ENCODE results near the gene USH1G. TPM values are rescaled to one million over a fixed set of nuclear protein-coding genes. Genes with fewer than 3 reads are reported as not detected.

USH1G gene
- total RNA-seq, 1 donor from 2014 or later, result under 0.01 TPM

DNA sequence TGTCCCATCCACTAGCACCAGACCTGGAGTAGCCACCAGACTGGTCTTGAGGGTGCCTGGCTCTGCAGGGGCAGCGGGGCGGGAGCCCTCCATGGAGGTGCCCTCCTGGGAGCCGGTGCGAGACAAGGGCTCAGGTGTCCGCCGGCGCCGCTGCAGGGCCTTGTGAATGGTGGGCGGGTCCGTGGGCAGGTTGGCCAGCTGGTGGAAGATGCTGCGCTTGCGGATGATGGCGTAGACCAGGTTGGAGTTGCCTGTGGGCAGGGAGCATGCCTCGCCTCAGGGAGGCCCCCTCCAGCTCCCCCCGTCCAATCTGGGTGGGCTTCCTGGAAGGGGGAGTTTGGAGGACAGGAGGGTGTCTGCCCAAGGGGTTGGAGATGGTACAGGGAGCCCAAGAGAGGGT, 31.1 kb upstream of the USH1G start:
- Histone ChIP-seq H3K9ac (ENCODE audit: low read depth in 1 of 3, low read length in 3 of 3) (no peak overlapping the region), H3K4me3 (ENCODE audit: low read length in 3 of 3) (no peak overlapping the region), H3K27me3 (ENCODE audit: control insufficient read depth in 3 of 3, insufficient read depth in 3 of 3, low read length in 3 of 3) (peaks cover 16 to 22% (median 16%) of the 10 kb centered on the region in 3 donors), H3K27ac (ENCODE audit: low read depth, low read length) (no peak overlapping the region), H3K4me1 (ENCODE audit: control insufficient read depth in 3 of 3, insufficient read depth in 3 of 3, low read length in 3 of 3) (no peaks in the 10 kb centered on the region), H3K9me3 (ENCODE audit: control insufficient read depth in 3 of 3, low read length in 3 of 3) (no peaks in the 10 kb centered on the region), H3K36me3 (ENCODE audit: control insufficient read depth in 3 of 3, insufficient read depth in 3 of 3, low read length in 3 of 3) (no peaks in the 10 kb centered on the region)

DNA sequence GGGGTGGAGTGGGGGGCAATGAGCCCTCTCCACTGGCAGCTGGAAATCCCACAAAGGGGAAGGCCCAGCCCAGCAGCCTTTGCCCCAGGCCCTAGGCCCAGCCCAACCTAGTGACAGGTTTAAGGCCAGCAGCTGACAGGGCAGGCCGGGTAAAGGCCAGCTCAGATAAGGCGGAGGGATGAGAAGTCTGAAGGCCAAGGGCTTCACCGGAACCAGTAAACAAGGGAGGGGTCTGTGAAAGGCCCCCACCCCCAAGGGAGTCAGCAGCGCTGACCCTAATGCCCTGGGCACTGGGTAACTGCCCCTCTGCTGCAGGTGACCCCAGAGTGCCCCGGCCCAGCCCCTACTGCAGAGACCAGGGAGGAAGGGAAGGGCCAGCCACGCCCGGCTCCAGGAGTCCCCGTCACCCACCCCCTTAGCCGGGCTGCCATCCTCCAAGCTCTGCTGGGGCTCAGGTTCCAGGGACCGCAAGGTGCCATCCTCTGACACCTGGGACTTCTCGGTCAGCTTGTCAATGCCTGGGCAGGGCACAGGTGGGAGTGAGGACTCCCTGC, 30.2 kb upstream of the USH1G start:
- Histone ChIP-seq H3K9me3 (ENCODE audit: control insufficient read depth in 3 of 3, low read length in 3 of 3) (no peaks in the 10 kb centered on the region), H3K27ac (ENCODE audit: low read depth, low read length) (no peak overlapping the region), H3K4me3 (ENCODE audit: low read length in 3 of 3) (no peak overlapping the region), H3K9ac (ENCODE audit: low read depth in 1 of 3, low read length in 3 of 3) (no peak overlapping the region), H3K27me3 (ENCODE audit: control insufficient read depth in 3 of 3, insufficient read depth in 3 of 3, low read length in 3 of 3) (peaks cover 16 to 22% (median 16%) of the 10 kb centered on the region in 3 donors), H3K36me3 (ENCODE audit: control insufficient read depth in 3 of 3, insufficient read depth in 3 of 3, low read length in 3 of 3) (no peaks in the 10 kb centered on the region), H3K4me1 (ENCODE audit: control insufficient read depth in 3 of 3, insufficient read depth in 3 of 3, low read length in 3 of 3) (no peaks in the 10 kb centered on the region)

DNA sequence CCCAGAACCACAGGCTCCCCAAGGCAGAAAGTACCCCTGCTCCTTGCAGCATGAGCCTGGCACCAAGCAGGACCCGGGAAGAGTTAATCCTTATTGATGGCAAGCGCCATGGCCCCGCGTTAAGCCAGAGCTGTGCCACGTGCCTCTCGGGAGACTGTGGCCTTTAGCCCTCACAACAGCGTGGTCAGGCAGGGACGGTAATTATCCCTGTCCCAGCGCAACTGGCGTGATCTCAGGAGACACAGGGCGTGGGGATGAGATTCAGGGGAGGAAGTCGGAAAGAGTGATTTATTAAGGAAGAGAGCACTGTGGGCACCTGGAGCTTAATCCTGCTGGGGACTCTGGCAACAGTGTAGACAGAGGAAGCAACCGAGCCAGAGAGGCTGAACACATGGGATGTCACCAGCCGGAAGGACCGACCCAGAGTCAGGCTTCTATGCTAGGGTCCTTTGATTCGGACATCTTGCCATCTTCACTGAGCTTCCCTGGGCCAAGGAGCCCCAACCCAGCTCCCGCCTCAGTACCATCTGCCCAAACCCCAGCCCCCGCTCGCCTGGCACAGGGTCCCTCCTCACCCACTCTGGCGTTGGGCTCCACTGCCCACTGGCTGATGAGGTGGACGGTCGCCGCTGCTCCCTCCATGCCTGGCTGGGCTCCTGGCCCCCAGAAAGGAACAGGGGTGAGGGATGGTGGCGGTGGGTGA, 29.5 kb upstream of the USH1G start:
- H3K27ac ChIP-seq (ENCODE audit: low read depth, low read length), result no peak overlapping the region
- no peaks in the 10 kb centered on the region for H3K36me3 ChIP-seq (ENCODE audit: control insufficient read depth in 3 of 3, insufficient read depth in 3 of 3, low read length in 3 of 3)
- H3K9me3 ChIP-seq (ENCODE audit: control insufficient read depth in 3 of 3, low read length in 3 of 3), result no peaks in the 10 kb centered on the region
- H3K9ac ChIP-seq (ENCODE audit: low read depth in 1 of 3, low read length in 3 of 3), result no peak overlapping the region
- H3K4me1 ChIP-seq (ENCODE audit: control insufficient read depth in 3 of 3, insufficient read depth in 3 of 3, low read length in 3 of 3), result no peaks in the 10 kb centered on the region
- no peak overlapping the region for H3K4me3 ChIP-seq (ENCODE audit: low read length in 3 of 3)
- H3K27me3 ChIP-seq (ENCODE audit: control insufficient read depth in 3 of 3, insufficient read depth in 3 of 3, low read length in 3 of 3), result peaks cover 20 to 22% (median 20%) of the 10 kb centered on the region in 3 donors

DNA sequence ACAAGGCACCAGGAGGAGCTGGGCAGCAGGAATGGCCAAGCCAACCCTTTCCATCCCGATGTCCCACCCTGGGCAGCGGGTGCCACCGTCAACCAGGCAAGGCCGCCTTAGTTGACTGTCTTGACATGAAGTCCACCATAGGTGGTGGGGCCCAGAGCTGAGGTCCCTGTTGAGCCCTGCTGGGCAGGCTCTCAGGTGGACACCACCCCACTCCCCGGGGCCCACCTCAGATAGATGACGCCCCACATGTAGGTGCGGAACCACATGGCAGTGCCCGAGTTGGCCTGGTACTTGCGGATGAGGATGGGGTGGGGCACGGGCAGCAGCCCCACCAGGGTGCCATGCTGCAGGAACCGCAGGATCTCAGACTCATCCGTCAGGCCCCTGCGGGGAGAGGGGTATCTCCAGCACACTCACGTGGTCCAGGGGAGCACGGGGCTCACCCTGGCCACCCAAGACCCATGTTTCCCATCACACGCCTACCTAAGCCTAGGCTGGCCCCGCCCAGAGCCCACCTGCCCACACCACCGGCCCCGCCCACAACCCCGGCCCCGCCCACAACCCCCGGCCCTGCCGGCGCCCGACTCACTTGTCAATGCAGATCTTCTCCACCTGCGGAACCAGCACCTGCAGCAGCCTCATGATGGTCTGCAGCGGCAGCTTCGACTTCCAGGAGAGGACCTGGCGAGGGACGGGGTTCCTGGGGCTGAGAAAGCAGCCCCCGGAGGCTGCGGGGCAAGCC, 28.8 kb upstream of the USH1G start:
- Histone ChIP-seq H3K4me1 (ENCODE audit: control insufficient read depth in 3 of 3, insufficient read depth in 3 of 3, low read length in 3 of 3) (no peaks in the 10 kb centered on the region), H3K9me3 (ENCODE audit: control insufficient read depth in 3 of 3, low read length in 3 of 3) (no peaks in the 10 kb centered on the region), H3K36me3 (ENCODE audit: control insufficient read depth in 3 of 3, insufficient read depth in 3 of 3, low read length in 3 of 3) (no peaks in the 10 kb centered on the region), H3K9ac (ENCODE audit: low read depth in 1 of 3, low read length in 3 of 3) (no peak overlapping the region), H3K27ac (ENCODE audit: low read depth, low read length) (no peak overlapping the region), H3K4me3 (ENCODE audit: low read length in 3 of 3) (no peak overlapping the region), H3K27me3 (ENCODE audit: control insufficient read depth in 3 of 3, insufficient read depth in 3 of 3, low read length in 3 of 3) (peaks cover 22 to 26% (median 26%) of the 10 kb centered on the region in 3 donors)

DNA sequence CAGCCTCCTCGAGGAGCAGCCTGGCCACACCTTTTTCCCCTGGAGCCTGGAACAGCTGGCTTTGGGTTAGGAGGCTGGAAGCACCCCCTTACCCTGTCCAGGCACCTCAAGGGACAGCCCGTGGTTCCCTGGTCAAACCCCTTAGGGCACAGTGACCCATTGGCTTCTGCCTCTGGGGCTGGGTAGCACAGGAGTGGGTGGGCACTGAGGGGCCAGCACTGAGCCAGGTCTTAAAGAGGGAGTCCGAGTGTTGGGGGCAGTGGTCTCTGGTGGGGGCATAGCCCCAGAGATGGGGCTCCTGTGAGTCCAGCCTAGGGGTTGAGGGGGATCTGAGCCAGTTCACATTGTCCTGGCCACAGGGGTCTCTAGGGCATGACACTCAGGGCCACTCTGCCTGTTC, 28.0 kb upstream of the USH1G start:
- no peak overlapping the region for H3K9ac ChIP-seq (ENCODE audit: low read depth in 1 of 3, low read length in 3 of 3)
- no peaks in the 10 kb centered on the region for H3K36me3 ChIP-seq (ENCODE audit: control insufficient read depth in 3 of 3, insufficient read depth in 3 of 3, low read length in 3 of 3)
- H3K4me1 ChIP-seq (ENCODE audit: control insufficient read depth in 3 of 3, insufficient read depth in 3 of 3, low read length in 3 of 3), result no peaks in the 10 kb centered on the region
- H3K4me3 ChIP-seq (ENCODE audit: low read length in 3 of 3), result no peak overlapping the region
- peaks cover 29 to 33% (median 32%) of the 10 kb centered on the region in 3 donors for H3K27me3 ChIP-seq (ENCODE audit: control insufficient read depth in 3 of 3, insufficient read depth in 3 of 3, low read length in 3 of 3)
- H3K9me3 ChIP-seq (ENCODE audit: control insufficient read depth in 3 of 3, low read length in 3 of 3), result no peaks in the 10 kb centered on the region
- no peak overlapping the region for H3K27ac ChIP-seq (ENCODE audit: low read depth, low read length)

DNA sequence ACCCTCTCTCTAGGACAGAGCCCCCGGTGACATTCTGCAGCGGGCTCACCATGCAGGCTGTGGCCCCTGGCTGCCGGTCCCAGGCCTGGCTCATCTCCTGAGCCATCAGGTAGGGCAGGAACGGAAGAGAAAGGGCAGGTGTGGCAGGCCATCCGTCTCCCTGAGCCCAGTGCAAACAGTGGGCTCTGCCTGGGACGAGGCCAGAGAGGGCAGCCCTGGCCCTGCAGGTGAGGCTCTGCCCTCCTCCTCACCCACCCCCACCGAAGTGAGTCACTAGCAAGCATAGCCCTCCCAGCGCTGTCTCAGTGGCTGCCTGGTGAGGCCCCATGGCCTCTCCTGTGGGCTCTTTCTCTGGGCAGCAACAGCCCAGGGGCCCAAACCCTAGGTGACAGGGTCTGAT, 27.2 kb upstream of the USH1G start:
- H3K9ac ChIP-seq (ENCODE audit: low read depth in 1 of 3, low read length in 3 of 3), result no peak overlapping the region
- H3K4me3 ChIP-seq (ENCODE audit: low read length in 3 of 3), result no peak overlapping the region
- H3K36me3 ChIP-seq (ENCODE audit: control insufficient read depth in 3 of 3, insufficient read depth in 3 of 3, low read length in 3 of 3), result no peaks in the 10 kb centered on the region
- peaks cover 29 to 38% (median 37%) of the 10 kb centered on the region in 3 donors for H3K27me3 ChIP-seq (ENCODE audit: control insufficient read depth in 3 of 3, insufficient read depth in 3 of 3, low read length in 3 of 3)
- H3K27ac ChIP-seq (ENCODE audit: low read depth, low read length), result no peak overlapping the region
- no peaks in the 10 kb centered on the region for H3K9me3 ChIP-seq (ENCODE audit: control insufficient read depth in 3 of 3, low read length in 3 of 3)
- no peaks in the 10 kb centered on the region for H3K4me1 ChIP-seq (ENCODE audit: control insufficient read depth in 3 of 3, insufficient read depth in 3 of 3, low read length in 3 of 3)

DNA sequence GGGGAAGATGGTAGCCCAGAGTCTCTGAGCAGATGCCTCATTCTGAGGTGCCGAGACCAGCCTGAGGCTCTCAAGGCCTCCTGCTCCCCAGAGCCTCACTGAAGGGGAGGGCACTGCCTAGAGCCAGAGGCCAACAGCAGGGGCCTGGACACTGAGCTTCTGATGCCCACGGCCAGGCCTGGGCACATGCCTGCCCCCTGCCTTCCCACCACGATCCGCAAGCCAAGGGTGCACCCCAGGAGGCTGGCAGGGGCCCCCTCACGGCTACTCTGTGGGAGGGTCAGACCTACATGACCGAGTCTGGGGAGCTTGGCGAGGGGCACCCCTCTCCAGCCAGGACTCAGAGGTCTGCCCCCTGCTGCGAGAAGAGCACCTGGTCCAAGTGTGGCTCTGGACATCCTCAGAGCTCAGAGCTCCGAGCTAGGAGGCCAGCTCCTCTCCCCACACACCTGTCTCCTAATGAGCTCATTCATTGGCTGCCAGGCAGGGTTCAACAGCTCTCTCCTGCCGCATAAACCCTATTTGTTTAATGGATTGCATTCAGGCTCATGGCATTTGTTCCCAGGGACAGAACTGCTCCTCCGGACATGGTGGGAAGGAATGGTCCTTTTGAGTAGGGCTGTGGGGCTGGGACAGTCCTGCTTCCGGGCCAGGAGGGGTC, 26.5 kb upstream of the USH1G start:
- no peak overlapping the region for H3K27ac ChIP-seq (ENCODE audit: low read depth, low read length)
- H3K9me3 ChIP-seq (ENCODE audit: control insufficient read depth in 3 of 3, low read length in 3 of 3), result no peaks in the 10 kb centered on the region
- H3K4me1 ChIP-seq (ENCODE audit: control insufficient read depth in 3 of 3, insufficient read depth in 3 of 3, low read length in 3 of 3), result no peaks in the 10 kb centered on the region
- H3K4me3 ChIP-seq (ENCODE audit: low read length in 3 of 3), result no peak overlapping the region
- H3K9ac ChIP-seq (ENCODE audit: low read depth in 1 of 3, low read length in 3 of 3), result no peak overlapping the region
- H3K36me3 ChIP-seq (ENCODE audit: control insufficient read depth in 3 of 3, insufficient read depth in 3 of 3, low read length in 3 of 3), result no peaks in the 10 kb centered on the region
- peaks cover 29 to 38% (median 37%) of the 10 kb centered on the region in 3 donors for H3K27me3 ChIP-seq (ENCODE audit: control insufficient read depth in 3 of 3, insufficient read depth in 3 of 3, low read length in 3 of 3)

DNA sequence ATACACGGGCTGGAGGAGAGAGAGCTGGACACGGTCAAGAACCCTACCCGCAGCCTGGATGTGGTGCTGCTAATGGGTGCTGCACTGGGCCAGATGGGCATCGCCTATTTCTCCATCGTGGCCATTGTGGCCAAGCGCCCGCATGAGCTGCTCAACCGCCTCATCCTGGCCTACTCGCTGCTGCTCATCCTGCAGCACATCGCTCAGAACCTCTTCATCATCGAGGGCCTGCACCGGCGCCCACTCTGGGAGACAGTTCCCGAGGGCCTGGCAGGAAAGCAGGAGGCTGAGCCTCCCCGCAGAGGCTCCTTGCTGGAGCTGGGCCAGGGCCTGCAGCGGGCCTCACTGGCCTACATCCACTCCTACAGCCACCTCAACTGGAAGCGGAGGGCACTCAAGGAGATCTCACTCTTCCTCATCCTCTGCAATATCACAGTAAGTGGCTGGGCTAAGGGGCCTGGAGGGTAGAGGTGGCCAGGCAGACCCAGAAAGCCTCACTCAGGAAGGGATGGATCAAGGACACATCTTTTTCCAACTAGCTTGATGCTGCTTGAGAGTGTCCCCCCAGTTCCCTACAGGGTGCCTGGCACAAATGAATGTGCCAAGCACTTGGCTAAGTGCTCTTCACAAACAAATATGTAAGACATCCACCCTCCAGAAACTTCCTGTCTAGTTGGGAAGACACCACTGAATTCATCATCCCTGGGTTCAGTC, 24.1 kb upstream of the USH1G start:
- Histone ChIP-seq H3K9me3 (ENCODE audit: control insufficient read depth in 3 of 3, low read length in 3 of 3) (no peaks in the 10 kb centered on the region), H3K4me1 (ENCODE audit: control insufficient read depth in 3 of 3, insufficient read depth in 3 of 3, low read length in 3 of 3) (no peaks in the 10 kb centered on the region), H3K27me3 (ENCODE audit: control insufficient read depth in 3 of 3, insufficient read depth in 3 of 3, low read length in 3 of 3) (peaks cover 44 to 51% (median 50%) of the 10 kb centered on the region in 3 donors), H3K36me3 (ENCODE audit: control insufficient read depth in 3 of 3, insufficient read depth in 3 of 3, low read length in 3 of 3) (no peaks in the 10 kb centered on the region), H3K4me3 (ENCODE audit: low read length in 3 of 3) (no peak overlapping the region), H3K9ac (ENCODE audit: low read depth in 1 of 3, low read length in 3 of 3) (no peak overlapping the region), H3K27ac (ENCODE audit: low read depth, low read length) (no peak overlapping the region)

DNA sequence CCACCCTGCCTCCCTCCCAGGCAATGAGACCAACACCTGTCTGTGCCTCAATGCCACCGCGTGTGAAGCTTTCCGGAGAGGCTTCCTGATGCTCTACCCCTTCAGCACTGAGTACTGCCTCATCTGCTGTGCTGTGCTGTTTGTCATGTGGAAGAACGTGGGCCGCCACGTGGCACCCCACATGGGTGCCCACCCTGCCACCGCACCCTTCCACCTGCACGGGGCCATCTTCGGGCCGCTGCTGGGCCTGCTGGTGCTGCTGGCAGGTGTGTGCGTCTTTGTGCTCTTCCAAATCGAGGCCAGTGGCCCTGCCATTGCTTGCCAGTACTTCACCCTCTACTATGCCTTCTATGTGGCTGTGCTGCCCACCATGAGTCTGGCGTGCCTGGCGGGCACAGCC, 23.6 kb upstream of the USH1G start:
- Histone ChIP-seq H3K4me1 (ENCODE audit: control insufficient read depth in 3 of 3, insufficient read depth in 3 of 3, low read length in 3 of 3) (no peaks in the 10 kb centered on the region), H3K36me3 (ENCODE audit: control insufficient read depth in 3 of 3, insufficient read depth in 3 of 3, low read length in 3 of 3) (no peaks in the 10 kb centered on the region), H3K27me3 (ENCODE audit: control insufficient read depth in 3 of 3, insufficient read depth in 3 of 3, low read length in 3 of 3) (peaks cover 47 to 54% (median 50%) of the 10 kb centered on the region in 3 donors), H3K9ac (ENCODE audit: low read depth in 1 of 3, low read length in 3 of 3) (no peak overlapping the region), H3K9me3 (ENCODE audit: control insufficient read depth in 3 of 3, low read length in 3 of 3) (no peaks in the 10 kb centered on the region), H3K27ac (ENCODE audit: low read depth, low read length) (no peak overlapping the region), H3K4me3 (ENCODE audit: low read length in 3 of 3) (no peak overlapping the region)

All from skeletal muscle tissue (tissue), 4 donors.